Measurements from ENCODE around the gene ARIH2.

DNA sequence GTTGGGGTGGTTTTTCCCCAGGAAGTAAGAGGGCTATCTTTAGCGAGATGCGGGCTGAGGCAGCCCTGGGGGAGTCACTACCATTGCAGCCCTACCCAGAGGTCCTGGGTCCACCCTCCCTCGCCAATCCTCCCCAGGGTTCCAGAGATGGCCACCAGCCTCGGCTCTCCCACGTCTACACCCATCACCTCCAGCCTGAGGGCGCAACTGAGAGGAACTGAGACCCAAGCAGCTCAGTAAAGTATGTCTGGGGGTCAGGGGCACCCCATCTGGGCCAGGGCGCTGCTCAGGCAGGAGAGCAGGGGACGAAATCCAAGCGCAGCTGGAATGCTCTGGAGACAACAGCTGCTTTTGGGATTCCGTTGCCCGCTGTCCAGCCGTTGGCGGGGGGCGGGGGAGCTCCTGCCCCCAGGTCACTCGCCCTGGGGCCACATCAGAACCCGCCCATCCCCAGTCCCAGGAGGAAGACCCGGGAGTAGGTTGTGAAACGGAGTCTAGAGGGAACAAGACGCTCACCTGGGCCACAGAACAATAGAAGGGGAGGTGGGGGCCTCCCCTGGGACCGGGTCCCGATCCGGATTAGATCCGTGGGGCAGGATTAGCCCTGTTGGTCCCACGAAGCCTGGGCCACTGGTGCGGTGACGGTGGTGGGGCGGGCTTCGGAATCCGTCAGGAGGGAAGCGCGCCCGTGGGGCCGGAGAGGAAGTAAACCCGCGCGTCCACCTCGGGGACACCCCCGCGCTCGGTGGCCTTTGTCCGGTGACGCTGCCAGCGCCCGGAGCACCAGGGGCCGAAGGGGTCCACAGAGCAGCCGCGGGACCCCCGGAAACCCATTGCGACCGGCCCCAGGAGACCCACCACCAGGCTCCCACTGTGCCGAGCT, 101.9 kb downstream of the ARIH2 start:
- TF ChIP-seq, protein P1, sequence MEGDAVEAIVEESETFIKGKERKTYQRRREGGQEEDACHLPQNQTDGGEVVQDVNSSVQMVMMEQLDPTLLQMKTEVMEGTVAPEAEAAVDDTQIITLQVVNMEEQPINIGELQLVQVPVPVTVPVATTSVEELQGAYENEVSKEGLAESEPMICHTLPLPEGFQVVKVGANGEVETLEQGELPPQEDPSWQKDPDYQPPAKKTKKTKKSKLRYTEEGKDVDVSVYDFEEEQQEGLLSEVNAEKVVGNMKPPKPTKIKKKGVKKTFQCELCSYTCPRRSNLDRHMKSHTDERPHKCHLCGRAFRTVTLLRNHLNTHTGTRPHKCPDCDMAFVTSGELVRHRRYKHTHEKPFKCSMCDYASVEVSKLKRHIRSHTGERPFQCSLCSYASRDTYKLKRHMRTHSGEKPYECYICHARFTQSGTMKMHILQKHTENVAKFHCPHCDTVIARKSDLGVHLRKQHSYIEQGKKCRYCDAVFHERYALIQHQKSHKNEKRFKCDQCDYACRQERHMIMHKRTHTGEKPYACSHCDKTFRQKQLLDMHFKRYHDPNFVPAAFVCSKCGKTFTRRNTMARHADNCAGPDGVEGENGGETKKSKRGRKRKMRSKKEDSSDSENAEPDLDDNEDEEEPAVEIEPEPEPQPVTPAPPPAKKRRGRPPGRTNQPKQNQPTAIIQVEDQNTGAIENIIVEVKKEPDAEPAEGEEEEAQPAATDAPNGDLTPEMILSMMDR (IDR thresholded peaks at IDR 0.05; ENCODE audit: control extremely low read depth in 1 of 3, insufficient read depth in 1 of 3, low read depth in 1 of 3, low read length in 3 of 3) = no peak
- no peak for TF ChIP-seq CHD1 (IDR thresholded peaks at IDR 0.05; ENCODE audit: low read depth, low read length)
- no peak for TF ChIP-seq USF2 (IDR thresholded peaks at IDR 0.05; ENCODE audit: low read length)
- TF ChIP-seq SP2 (IDR thresholded peaks at IDR 0.05; ENCODE audit: low read length) = no peak
- no peak for TF ChIP-seq POLR2AphosphoS5 (IDR thresholded peaks at IDR 0.05; ENCODE audit: low read depth, low read length)
- no peak for TF ChIP-seq JUND (IDR thresholded peaks at IDR 0.05; ENCODE audit: low read length)
- TF ChIP-seq JUN (IDR thresholded peaks at IDR 0.05; ENCODE audit: low read depth, low read length) = no peak
- no peak for TF ChIP-seq SP1 (IDR thresholded peaks at IDR 0.05; ENCODE audit: low read depth, low read length)
- TF ChIP-seq MAX (IDR thresholded peaks at IDR 0.05) = no peak
- TF ChIP-seq GABPA (IDR thresholded peaks at IDR 0.05; ENCODE audit: borderline replicate concordance, insufficient read depth, low read length) = no peak
- no peak for TF ChIP-seq EZH2 (IDR thresholded peaks at IDR 0.05; ENCODE audit: low read depth, low read length, severe bottlenecking)
- no peak for TF ChIP-seq CEBPB (IDR thresholded peaks at IDR 0.05; ENCODE audit: low read depth, low read length)
- no peak for TF ChIP-seq MAFK (IDR thresholded peaks at IDR 0.05; ENCODE audit: low read depth, low read length)

Data from H1 (cell line).